NCI-H1694 treated with DMSO at 0.1 percent for 48 hours (cell line): ENCODE results near the gene TGFBI.

Experiments
- DNase-seq: peaks from one replicate; lab custom pipeline; 2025; lab: John Stamatoyannopoulos, UW

Gene TGFBI

GRCh38 chr5:136028782-136029742 lies at the start of gene TGFBI:
TGFBI (plus strand) TSS chr5:136028988; CDS start chr5:136029056, 68 bp downstream.
- no peak for DNase-seq

- no peak for DNase-seq
Observed at GRCh38 chr5:135978993-135979392, 49.8 kb upstream of the TGFBI start.

- no peak for DNase-seq
Observed at GRCh38 chr5:135979510-135979909, 49.3 kb upstream of the TGFBI start.

GRCh38 chr5:135980620-135981019 lies 48.2 kb upstream of the TGFBI start:
- no peak for DNase-seq

GRCh38 chr5:135985951-135986350 lies 42.8 kb upstream of the TGFBI start:
- DNase-seq = no peak

- DNase-seq = no peak
Observed at GRCh38 chr5:135986401-135986800, 42.4 kb upstream of the TGFBI start.

GRCh38 chr5:135986891-135987401 lies 41.8 kb upstream of the TGFBI start:
- DNase-seq = no peak

GRCh38 chr5:135988546-135988945 lies 40.2 kb upstream of the TGFBI start:
- DNase-seq = no peak

- DNase-seq = no peak
Observed at GRCh38 chr5:135989686-135990085, 39.1 kb upstream of the TGFBI start.

- DNase-seq = no peak
Observed at GRCh38 chr5:135990528-135991255, 38.1 kb upstream of the TGFBI start.

- no peak for DNase-seq
Observed at GRCh38 chr5:135991429-135991828, 37.4 kb upstream of the TGFBI start.

GRCh38 chr5:135993335-135993879 lies 35.4 kb upstream of the TGFBI start:
- DNase-seq = no peak

GRCh38 chr5:135993880-135994636 lies 34.7 kb upstream of the TGFBI start:
- no peak for DNase-seq

GRCh38 chr5:135995976-135996375 lies 32.8 kb upstream of the TGFBI start:
- DNase-seq = no peak

- DNase-seq = no peak
Observed at GRCh38 chr5:135996611-135997010, 32.2 kb upstream of the TGFBI start.

GRCh38 chr5:135997673-135998335 lies 31.0 kb upstream of the TGFBI start:
- DNase-seq = no peak

- no peak for DNase-seq
Observed at GRCh38 chr5:135998889-135999288, 29.9 kb upstream of the TGFBI start.

GRCh38 chr5:135999406-136000139 lies 29.2 kb upstream of the TGFBI start:
- DNase-seq = no peak

GRCh38 chr5:136000147-136000546 lies 28.6 kb upstream of the TGFBI start:
- DNase-seq = no peak

GRCh38 chr5:136000932-136001331 lies 27.9 kb upstream of the TGFBI start:
- DNase-seq = no peak
